OCI-LY3 (cell line): ENCODE measurements around the gene RAE1.

ENCODE experiments used
- H2AFZ ChIP-seq: fragments of 200-600, 300-600 bp; shearing (Covaris generic); 2 replicates; pipeline ENCODE4 v1.6.0; 2014; ENCODE audit warnings: antibody characterized with exemption, low read depth, low read length
- H3K27ac ChIP-seq: fragments of 200-600, 300-600 bp; sonication (generic); 2 replicates; pipeline ENCODE4 v1.5.1; 2014; ENCODE audit warnings: mild to moderate bottlenecking, low read length, moderate library complexity, mixed read lengths
- H3K27me3 ChIP-seq: fragments of 200-600, 300-600 bp; sonication (generic); 2 replicates; pipeline ENCODE4 v1.6.1; 2014; ENCODE audit warnings: low read depth, low read length, mixed read lengths
- H3K36me3 ChIP-seq: fragments of 200-600, 300-600 bp; sonication (generic); replicated peaks from 2 replicates; pipeline ENCODE3; 2014; ENCODE audit warnings: low read depth, low read length, mixed read lengths
- H3K4me1 ChIP-seq: fragments of 300-600, 200-600 bp; sonication (generic); 2 replicates; pipeline ENCODE4 v1.6.1; 2014; ENCODE audit warnings: low read length, mixed read lengths
- H3K4me2 ChIP-seq: fragments of 200-600, 300-600 bp; sonication (generic); 2 replicates; pipeline ENCODE4 v1.6.1; 2014; ENCODE audit warnings: low read length, mixed read lengths
- H3K4me3 ChIP-seq: fragments of 300-600, 200-600 bp; sonication (generic); 2 replicates; pipeline ENCODE4 v1.5.1; 2014; ENCODE audit warnings: antibody characterized with exemption, mild to moderate bottlenecking, low read length, moderate library complexity
- H3K79me2 ChIP-seq: fragments of 300-600, 200-600 bp; shearing (Covaris generic); 2 replicates; pipeline ENCODE4 v1.6.1; 2014; ENCODE audit warnings: mild to moderate bottlenecking, low read length, mixed read lengths
- H3K9ac ChIP-seq: fragments of 300-600, 200-600 bp; shearing (Covaris generic); 2 replicates; pipeline ENCODE4 v1.6.0; 2014; ENCODE audit warnings: mild to moderate bottlenecking, low read length, moderate library complexity
- H3K9me3 ChIP-seq: fragments of 200-600, 300-600 bp; shearing (Covaris generic); 2 replicates; pipeline ENCODE4 v1.6.1; 2014; ENCODE audit warnings: low read length, mixed read lengths; ENCODE audit not compliant: insufficient read depth
- H4K20me1 ChIP-seq: fragments of 200-600, 300-600 bp; sonication (generic); 2 replicates; pipeline ENCODE4 v1.6.1; 2016; ENCODE audit warnings: low read length, mixed read lengths; ENCODE audit not compliant: insufficient read depth
- CTCF ChIP-seq: fragments of 200-600, 300-600 bp; sonication (generic); IDR thresholded peaks from 2 replicates; pipeline ENCODE4 v1.5.1; 2014; ENCODE audit warnings: antibody characterized with exemption, low read length, low read depth
- EZH2phosphoT487 ChIP-seq: fragments of 200-600 bp; shearing (Covaris generic); IDR thresholded peaks from 2 replicates; pipeline ENCODE4 v1.6.1; 2018; ENCODE audit warnings: antibody characterized with exemption, mixed run types, low read depth

The RAE1 gene

GRCh38 chr20:57392512-57393271, 41.6 kb downstream of the RAE1 start:
- H3K4me2 ChIP-seq = peak overlapping the region; percentile 99
- H3K4me1 ChIP-seq = peaks cover 71% of the 10 kb centered on the region
- H3K9me3 ChIP-seq = no peaks in the 10 kb centered on the region
- H3K27ac ChIP-seq = peak overlapping the region; percentile 78
- H4K20me1 ChIP-seq = peaks cover 58% of the 10 kb centered on the region
- no peak overlapping the region for H2AFZ ChIP-seq
- peaks cover 58% of the 10 kb centered on the region for H3K36me3 ChIP-seq
- TF ChIP-seq EZH2phosphoT487 = no peak
- TF ChIP-seq CTCF = no peak
- no peaks in the 10 kb centered on the region for H3K27me3 ChIP-seq
- peak overlapping the region; percentile 96 for H3K9ac ChIP-seq
- H3K79me2 ChIP-seq = peaks cover 64% of the 10 kb centered on the region
- peak overlapping the region; percentile 88 for H3K4me3 ChIP-seq

- Histone ChIP-seq H3K27me3 (no peaks in the 10 kb centered on the region), H4K20me1 (peaks cover 60% of the 10 kb centered on the region), H3K79me2 (peaks cover 72% of the 10 kb centered on the region), H3K4me2 (peak overlapping the region; percentile 99), H2AFZ (no peak overlapping the region), H3K27ac (peak overlapping the region; percentile 78), H3K36me3 (peaks cover 60% of the 10 kb centered on the region), H3K4me1 (peaks cover 79% of the 10 kb centered on the region), H3K4me3 (peak overlapping the region; percentile 88), H3K9ac (peak overlapping the region; percentile 96), H3K9me3 (no peaks in the 10 kb centered on the region)
- no peak for TF ChIP-seq CTCF
- no peak for TF ChIP-seq EZH2phosphoT487
Observed at GRCh38 chr20:57393321-57394120, 42.5 kb downstream of the RAE1 start.

- Histone ChIP-seq H2AFZ (no peak overlapping the region), H3K4me1 (peaks cover 81% of the 10 kb centered on the region), H3K4me2 (peak overlapping the region; percentile 99), H3K9me3 (no peaks in the 10 kb centered on the region), H4K20me1 (peaks cover 60% of the 10 kb centered on the region), H3K36me3 (peaks cover 67% of the 10 kb centered on the region), H3K4me3 (peak overlapping the region; percentile 88), H3K79me2 (peaks cover 81% of the 10 kb centered on the region), H3K9ac (no peak overlapping the region), H3K27me3 (no peaks in the 10 kb centered on the region), H3K27ac (peak overlapping the region; percentile 78; the same call in 1 of the 2 replicates)
- TF ChIP-seq CTCF (no peak), EZH2phosphoT487 (no peak)
Observed at GRCh38 chr20:57394121-57395082, 43.3 kb downstream of the RAE1 start.
